ENCODE measurements around the gene IQCE. TPM values are rescaled to one million over a fixed set of nuclear protein-coding genes. Genes with fewer than 3 reads are reported as not detected.
A peak's percentile ranks its signal among the peaks of the same experiment; 100 is the strongest.

IQCE gene
- 32.0 TPM for total RNA-seq
- long read RNA-seq, full-length matches to known transcripts = 3 of 28 reads
- long read RNA-seq, partial matches to known transcripts = 15 of 28 reads
- long read RNA-seq, other reads (novel, unspliced or antisense) = 10 of 28 reads

- Histone ChIP-seq H3K27ac (peak within 1 kb of the TSS; percentile 85), H3K27me3 (ENCODE audit: low read depth) (no peaks in the 10 kb centered on the region), H3K9me3 (no peaks in the 10 kb centered on the region), H3K4me1 (peaks cover 43% of the 10 kb centered on the region), H3K36me3 (no peaks in the 10 kb centered on the region), H3K4me3 (peak within 1 kb of the TSS; percentile 94)
- intact Hi-C loops (cut with DNase I) = no loop called here
- DNase-seq (peak; percentile 96), ATAC-seq (peak; percentile 86 to 91)
- TF ChIP-seq, protein P1, sequence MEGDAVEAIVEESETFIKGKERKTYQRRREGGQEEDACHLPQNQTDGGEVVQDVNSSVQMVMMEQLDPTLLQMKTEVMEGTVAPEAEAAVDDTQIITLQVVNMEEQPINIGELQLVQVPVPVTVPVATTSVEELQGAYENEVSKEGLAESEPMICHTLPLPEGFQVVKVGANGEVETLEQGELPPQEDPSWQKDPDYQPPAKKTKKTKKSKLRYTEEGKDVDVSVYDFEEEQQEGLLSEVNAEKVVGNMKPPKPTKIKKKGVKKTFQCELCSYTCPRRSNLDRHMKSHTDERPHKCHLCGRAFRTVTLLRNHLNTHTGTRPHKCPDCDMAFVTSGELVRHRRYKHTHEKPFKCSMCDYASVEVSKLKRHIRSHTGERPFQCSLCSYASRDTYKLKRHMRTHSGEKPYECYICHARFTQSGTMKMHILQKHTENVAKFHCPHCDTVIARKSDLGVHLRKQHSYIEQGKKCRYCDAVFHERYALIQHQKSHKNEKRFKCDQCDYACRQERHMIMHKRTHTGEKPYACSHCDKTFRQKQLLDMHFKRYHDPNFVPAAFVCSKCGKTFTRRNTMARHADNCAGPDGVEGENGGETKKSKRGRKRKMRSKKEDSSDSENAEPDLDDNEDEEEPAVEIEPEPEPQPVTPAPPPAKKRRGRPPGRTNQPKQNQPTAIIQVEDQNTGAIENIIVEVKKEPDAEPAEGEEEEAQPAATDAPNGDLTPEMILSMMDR (IDR thresholded peaks at IDR 0.05) = no peak
These were observed at the start of gene IQCE for GRCh38 chr7:2558629-2559282. IQCE (plus strand) TSS chr7:2558979; CDS start chr7:2559182, 203 bp downstream.

DNA sequence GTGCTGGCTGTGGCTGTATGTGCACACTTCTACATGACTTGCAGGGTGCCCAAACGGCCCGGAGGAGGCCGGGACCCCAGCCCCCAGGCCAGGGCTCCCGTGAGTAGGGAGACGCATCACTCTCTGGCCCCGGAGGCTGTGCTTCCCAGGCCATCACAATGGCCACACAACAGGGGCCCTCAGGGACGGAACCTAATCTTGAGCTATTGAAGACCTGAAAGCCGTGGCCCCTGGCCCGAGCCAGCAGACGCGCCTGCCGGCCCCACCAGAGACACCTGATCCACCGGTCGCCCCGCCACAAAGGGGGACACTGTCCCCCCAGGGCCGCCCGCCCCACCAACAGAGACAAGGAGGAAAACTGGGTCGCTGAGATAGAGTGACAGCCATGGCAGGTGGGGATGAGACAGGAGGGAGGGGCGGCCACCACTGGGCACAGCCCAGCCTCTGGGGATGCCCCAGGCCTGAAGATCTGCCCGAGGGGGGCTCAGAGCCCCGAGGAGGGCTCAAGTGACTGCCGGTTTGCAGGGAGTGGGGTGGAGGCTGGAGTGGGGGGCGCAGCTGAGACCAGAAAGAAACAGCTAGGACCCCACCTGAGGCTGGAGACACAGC, 49.4 kb upstream of the IQCE start:
- ATAC-seq (no peak), DNase-seq (no peak)
- TF ChIP-seq, protein P1 (IDR thresholded peaks at IDR 0.05) = no peak
- Histone ChIP-seq H3K9me3 (no peaks in the 10 kb centered on the region), H3K4me1 (peaks cover 56% of the 10 kb centered on the region), H3K36me3 (no peaks in the 10 kb centered on the region), H3K4me3 (no peak overlapping the region), H3K27me3 (ENCODE audit: low read depth) (no peaks in the 10 kb centered on the region), H3K27ac (peak overlapping the region; percentile 82)
- intact Hi-C loops (cut with DNase I) = no loop called here

GRCh38 chr7:2510130-2510776, 48.5 kb upstream of the IQCE start:
- Histone ChIP-seq H3K9me3 (no peaks in the 10 kb centered on the region), H3K4me3 (no peak overlapping the region), H3K27me3 (ENCODE audit: low read depth) (no peaks in the 10 kb centered on the region), H3K36me3 (no peaks in the 10 kb centered on the region), H3K4me1 (peaks cover 56% of the 10 kb centered on the region), H3K27ac (peak overlapping the region; percentile 82)
- TF ChIP-seq, protein P1 (IDR thresholded peaks at IDR 0.05) = no peak
- intact Hi-C loops (cut with DNase I) = no loop called here
- DNase-seq (no peak), ATAC-seq (no peak)

- H3K4me1 ChIP-seq = peaks cover 56% of the 10 kb centered on the region
- no peaks in the 10 kb centered on the region for H3K36me3 ChIP-seq
- ATAC-seq (peak; percentile 59 to 60), DNase-seq (peak; percentile 76)
- intact Hi-C loops (cut with DNase I) = no loop called here
- H3K9me3 ChIP-seq = no peaks in the 10 kb centered on the region
- no peaks in the 10 kb centered on the region for H3K27me3 ChIP-seq (ENCODE audit: low read depth)
- H3K4me3 ChIP-seq = peak overlapping the region; percentile 33
- TF ChIP-seq, protein P1 (IDR thresholded peaks at IDR 0.05) = no peak
- H3K27ac ChIP-seq = peak overlapping the region; percentile 82
These were observed 47.6 kb upstream of the IQCE start for GRCh38 chr7:2510909-2511768.

DNA sequence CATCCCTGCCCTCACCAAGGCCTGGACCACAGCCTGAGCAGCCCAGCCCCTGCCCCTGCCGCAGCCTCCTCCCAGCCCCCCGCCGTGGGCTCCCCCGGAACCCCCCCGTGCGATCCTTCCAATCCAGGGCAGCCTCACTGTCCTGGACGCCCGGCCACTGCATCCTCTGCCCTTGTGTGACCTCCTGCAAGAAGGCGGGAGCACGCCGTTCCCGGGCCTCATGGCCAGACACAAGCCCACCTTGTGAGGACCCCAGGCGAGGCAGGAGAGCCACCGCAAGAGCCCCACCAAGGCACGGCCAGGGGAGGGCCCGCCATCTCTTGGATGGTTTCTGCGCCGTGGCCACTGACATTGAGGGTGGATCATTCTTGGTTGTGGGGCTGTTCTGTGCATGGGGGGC, 47.0 kb upstream of the IQCE start:
- Histone ChIP-seq H3K4me1 (peaks cover 56% of the 10 kb centered on the region), H3K36me3 (no peaks in the 10 kb centered on the region), H3K27me3 (ENCODE audit: low read depth) (no peaks in the 10 kb centered on the region), H3K27ac (peak overlapping the region; percentile 82), H3K4me3 (peak overlapping the region; percentile 33), H3K9me3 (no peaks in the 10 kb centered on the region)
- intact Hi-C loops (cut with DNase I) = no loop called here
- TF ChIP-seq, protein P1 (IDR thresholded peaks at IDR 0.05) = no peak
- DNase-seq (no peak), ATAC-seq (no peak)
